Inflammatory macrophage (primary cell): ENCODE results near the gene NUP214.
"Not testable (repeated sequence)": the region's sequence is repeated elsewhere in the genome, so short reads cannot be mapped to it uniquely, and the experiment has no call there.

Source experiments
- DNase-seq, 2 donors: peaks; one replicate each; pipeline ENCODE4 v3.0.0-alpha.2; 2020 to 2022

NUP214 gene

GRCh38 chr9:131262327-131263032, 137.1 kb downstream of the NUP214 start:
- DNase-seq: peak; percentile 20 to 30

DNA sequence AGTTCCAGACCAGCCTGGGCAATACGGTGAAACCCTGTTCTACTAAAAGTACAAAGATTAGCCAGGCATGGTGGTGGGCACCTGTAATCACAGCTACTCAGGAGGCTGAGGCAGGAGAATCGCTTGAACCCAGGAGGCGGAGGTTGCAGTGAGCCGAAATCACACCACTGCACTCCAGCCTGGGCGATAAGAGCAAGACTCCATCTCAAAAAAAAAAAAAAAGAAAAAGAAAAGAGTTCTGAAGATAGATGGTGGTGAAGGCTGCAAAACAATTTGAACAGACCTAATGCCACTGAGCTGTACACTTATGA, 137.6 kb downstream of the NUP214 start:
- not testable (repeated sequence) for DNase-seq

DNA sequence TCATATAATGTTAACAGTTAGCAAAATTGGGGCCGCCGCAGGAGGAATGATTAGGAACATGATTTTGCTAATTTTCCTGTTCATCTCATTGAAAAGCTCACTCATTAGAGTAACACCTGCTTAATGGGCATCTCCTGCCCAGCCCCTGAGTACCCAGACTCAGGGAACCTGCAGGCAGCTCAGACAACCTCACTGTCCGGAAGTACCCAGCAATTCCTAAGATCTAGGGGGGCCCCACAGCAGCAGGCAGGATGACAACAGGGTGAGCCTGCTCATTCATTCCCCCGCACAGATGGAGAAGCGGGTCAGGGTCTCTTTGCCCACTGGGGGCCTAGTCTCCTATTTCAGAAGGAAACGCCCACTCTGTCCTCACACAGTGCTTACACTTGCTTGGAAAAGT, 138.3 kb downstream of the NUP214 start:
- DNase-seq: no peak

DNA sequence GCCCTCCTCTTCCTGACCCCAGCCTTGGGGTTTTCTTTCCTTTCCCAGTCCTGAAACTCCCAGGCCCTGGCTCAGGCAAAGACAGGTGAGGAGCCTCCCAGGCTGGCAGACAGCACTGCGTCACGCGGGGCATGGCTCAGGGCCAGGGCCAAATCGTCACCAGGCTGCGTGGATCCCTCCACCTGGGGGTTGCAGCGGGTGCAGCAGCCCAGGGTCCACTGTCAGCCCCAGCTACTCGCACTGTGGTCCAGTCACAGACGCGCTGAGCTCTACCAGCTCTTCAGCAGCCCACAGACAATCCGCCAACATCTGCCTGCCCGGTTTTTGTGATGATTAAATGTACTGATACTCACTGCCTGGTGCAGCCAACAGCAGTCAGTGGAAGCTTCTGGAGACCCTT, 138.8 kb downstream of the NUP214 start:
- DNase-seq: no peak

GRCh38 chr9:131266266-131267229, 141.2 kb downstream of the NUP214 start:
- no peak for DNase-seq

DNA sequence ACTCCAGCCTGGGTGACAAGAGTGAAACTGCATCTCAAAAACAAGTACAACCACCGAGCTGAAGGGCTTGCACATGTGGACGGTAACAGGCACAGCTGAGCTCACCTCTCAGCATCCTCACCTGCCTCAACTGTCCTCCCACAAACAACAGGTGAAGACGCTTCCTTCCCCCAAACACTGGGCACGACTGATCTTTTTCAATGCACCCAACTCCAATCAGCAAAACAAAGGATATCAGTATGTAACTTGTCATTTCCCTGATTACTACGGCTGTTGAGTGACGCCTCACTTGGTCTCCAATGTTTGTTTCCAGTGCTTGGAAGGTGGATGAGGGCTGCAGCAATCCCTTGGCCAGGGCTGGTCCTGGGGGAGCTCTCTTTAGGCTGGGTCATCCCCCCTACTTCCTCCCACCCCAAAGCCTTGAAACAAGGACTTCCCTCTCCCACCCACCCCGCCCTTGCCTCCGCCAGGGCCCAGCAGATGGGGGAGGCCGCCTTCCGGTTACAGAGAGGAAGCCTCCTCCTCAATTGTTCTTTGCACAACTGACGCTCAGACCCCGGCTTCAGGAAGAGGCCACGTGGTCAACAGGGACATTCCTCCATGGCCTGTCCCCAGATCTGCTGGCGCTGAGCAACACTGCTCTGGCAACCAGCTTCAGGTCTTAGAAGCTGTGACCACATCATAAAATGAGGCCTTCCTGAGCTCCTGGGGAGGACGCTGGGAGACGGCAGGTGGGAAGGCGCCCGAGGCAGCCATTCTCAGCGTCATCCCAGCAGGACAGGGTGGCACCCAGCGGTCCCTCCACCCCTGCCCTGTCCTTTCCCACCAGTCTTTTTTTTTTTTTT, 145.0 kb downstream of the NUP214 start:
- DNase-seq: peak; percentile 88 to 95

- not testable (repeated sequence) for DNase-seq
These were observed 145.6 kb downstream of the NUP214 start for GRCh38 chr9:131271016-131271273.

GRCh38 chr9:131271506-131271931, 146.1 kb downstream of the NUP214 start:
- DNase-seq: no peak

GRCh38 chr9:131272212-131272611, 146.8 kb downstream of the NUP214 start:
- DNase-seq: no peak

DNA sequence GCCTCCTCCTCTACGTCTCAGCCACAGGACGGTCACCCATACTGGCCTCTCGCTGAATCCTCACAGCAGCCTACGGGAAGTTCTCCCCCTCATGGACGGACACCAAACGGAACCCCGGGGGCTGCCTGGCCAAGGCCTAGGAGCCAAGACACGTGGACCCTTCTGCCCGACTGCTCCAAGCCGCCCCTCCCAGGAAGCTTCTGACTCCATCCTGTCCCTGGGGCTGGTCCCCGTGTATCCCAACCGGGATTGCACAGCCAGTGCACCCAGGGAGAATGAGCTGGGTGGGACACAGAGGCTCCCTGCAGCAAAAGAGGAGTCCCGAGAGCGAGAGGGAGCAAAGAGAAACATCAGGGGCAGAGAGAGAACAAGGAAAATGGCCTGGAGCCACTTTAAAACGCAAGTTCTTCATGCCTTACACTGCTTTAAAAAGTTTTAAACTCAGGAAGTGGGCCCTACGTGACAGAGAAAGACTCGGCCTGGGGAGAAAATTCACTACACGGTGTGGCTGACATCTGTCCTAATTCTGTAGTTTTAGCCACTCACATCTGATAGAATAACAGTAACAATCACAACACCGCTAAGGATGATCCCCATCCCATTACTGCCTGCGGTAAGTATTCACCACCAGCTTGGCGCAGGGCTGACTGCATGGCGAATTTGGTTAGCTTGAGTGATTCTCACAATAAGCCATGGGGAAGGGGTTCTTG, 147.9 kb downstream of the NUP214 start:
- peak; percentile 57 to 82 for DNase-seq

DNA sequence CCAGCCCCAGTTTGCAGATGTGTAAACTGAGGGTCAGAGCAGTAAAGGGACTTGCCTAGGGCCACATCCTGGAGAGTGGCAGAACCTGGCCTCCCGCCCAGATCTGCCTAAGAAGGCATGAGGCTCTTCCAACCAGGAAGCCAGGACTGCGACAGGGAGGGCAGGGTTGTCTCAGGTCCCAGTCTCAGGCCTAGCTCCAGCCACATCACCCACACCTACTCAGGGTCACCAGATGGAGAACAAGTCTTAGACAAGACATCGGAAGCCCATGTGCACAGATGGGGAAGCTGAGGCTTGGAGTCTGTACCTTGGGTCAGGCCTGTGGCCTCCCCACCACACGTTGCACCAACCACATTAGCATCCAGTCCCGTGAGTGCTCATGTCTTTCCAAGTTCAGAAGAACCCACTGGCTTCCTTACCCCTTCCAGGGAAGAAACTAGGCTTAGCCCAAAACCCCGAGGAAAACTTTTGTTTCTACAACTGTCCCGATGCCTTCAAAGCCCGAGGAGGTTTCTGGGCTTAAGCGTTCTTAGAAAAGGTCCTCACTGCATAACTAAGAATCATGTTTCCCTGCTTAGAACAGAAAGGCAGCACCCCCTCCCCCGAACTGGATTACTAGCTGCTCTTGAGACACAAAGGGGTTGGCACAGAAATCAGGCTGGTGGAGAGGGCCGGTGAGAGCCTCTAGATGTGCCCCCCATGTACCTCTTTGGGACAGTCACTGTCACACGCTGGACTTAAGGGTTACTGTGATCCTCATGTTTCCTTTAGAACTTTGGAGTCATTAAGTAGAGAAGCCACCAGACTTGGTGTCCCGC, 148.7 kb downstream of the NUP214 start:
- DNase-seq: peak; percentile 85 to 94

- peak; percentile 78 to 88 for DNase-seq
These were observed 149.4 kb downstream of the NUP214 start for GRCh38 chr9:131274674-131275331.

- DNase-seq: peak; percentile 39 to 53
These were observed 150.1 kb downstream of the NUP214 start for GRCh38 chr9:131275332-131276093.

DNA sequence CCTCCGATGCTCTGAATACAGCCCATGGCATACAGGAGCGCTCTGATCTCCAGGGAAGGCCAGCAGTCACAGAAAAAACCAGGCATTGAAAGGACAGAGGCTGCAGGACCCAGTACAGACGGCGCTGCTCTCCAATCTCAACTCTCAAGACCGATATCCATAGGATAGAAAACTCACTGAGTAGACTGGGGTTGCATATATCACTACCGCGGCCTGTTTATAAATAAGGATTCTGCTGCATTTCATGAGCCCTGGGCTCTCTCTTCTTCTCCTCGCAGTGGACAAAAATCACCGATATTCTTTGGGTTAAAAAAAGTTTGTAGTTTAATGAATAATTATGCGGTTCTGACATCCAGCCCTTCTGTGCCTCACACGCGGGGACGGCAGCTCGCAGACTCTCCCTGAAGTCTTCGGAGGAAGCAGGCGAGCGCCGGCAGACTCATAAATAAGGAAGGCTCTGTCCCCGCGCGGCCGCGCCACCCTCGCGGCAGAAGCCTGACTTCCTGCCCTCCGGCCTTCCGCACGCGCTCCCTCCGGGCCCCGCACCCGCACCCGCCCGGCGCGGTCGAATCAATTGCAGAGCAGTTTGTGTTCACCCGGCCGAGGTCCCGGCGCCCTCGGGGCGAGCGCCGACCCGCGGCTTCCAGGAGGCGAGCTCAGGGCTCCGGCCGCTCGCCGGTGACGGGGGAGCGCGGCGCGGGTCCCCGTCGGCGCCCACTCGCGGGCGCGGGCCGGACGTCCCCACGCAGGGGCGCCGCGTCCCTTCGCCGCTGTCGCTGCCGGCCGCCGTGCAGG, 150.9 kb downstream of the NUP214 start, which contains the start of gene FAM78A:
TSS of gene FAM78A (minus strand) at position 417 of the 795 bp plus-strand sequence. CDS start at position 86, 331 bp downstream.
- peak; percentile 73 to 86 for DNase-seq

GRCh38 chr9:131276891-131277286, 151.5 kb downstream of the NUP214 start:
- DNase-seq: peak; percentile 43 to 76

GRCh38 chr9:131277287-131277909, 152.0 kb downstream of the NUP214 start:
- DNase-seq: peak in 1 of 2 donors; percentile 34

DNA sequence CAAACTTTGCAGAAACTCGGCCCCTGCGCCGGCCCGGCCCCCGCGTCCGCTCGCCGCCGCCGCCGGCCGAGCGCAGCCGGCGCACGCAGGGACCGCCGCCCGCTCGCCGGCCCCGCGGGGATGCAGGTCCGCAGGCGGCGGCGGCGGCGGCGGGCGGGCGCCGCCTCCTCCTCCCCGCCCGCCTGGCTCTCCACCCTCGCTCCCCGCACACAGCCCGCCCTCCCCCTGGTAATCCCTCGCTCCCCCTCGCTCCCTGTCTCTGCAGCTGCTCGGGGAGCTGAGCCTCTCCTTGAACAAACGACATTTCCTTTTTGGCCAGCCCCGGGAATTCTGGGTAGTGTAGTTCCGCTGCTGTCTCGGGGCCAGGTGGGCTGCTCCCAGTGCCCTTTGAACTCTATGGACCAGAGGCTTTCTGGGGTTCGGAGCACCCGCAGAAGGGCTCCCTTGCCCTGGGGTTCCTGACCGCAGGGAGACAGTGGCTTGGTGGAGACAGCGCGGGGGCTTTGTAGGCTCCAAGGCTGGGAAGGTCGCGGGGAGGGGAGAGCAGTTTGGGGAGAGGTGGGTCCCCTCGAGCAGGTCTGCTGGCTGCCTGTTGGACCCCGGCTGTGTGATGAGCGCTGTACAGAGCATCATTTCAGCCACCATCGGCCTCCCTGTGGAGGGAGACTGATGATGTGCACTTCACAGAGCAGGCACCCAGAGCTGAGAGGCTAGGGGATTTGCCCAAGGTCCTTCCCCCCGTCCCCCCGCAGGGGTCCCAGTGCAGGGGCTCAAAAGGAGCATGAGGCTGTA, 152.7 kb downstream of the NUP214 start:
- DNase-seq: peak; percentile 63 to 71

GRCh38 chr9:131278702-131279111, 153.3 kb downstream of the NUP214 start:
- peak; percentile 30 to 47 for DNase-seq
